ENCODE results near the gene ZYG11A.

GRCh38 chr1:52928015-52928404 lies 85.5 kb downstream of the ZYG11A start:
- TF ChIP-seq CTCF (IDR thresholded peaks at IDR 0.05) (no peak), POLR2A (IDR thresholded peaks at IDR 0.05) (no peak), EP300 (IDR thresholded peaks at IDR 0.05) (no peak)
